K562 (cell line): ENCODE measurements around the gene SLC3A2. TPM values are rescaled to one million over a fixed set of nuclear protein-coding genes. Genes with fewer than 3 reads are reported as not detected.

Experiments used
- CBX1 ChIP-seq: sonication (generic); IDR thresholded peaks from 2 replicates; pipeline ENCODE4 v1.6.1; 2016; ENCODE audit warnings: antibody characterized with exemption, low read depth, mild to moderate bottlenecking
- JUNB ChIP-seq: fragments of 450-650 bp; formaldehyde crosslinking; conservative IDR thresholded peaks from 2 replicates; pipeline ENCODE4 v1.4.0; 2020; ENCODE audit warnings: mild to moderate bottlenecking
- MTA1 ChIP-seq: fragments of 450-650 bp; IDR thresholded peaks from 2 replicates; pipeline ENCODE4 v1.6.1; 2017; ENCODE audit warnings: borderline replicate concordance
- NCOA6 ChIP-seq: fragments of 450-650 bp; IDR thresholded peaks from 2 replicates; pipeline ENCODE4 v1.6.1; 2017; ENCODE audit warnings: mild to moderate bottlenecking
- NCOR1 ChIP-seq: fragments of 450-650 bp; IDR thresholded peaks from 2 replicates; pipeline ENCODE4 v1.6.1; 2016; ENCODE audit warnings: mild to moderate bottlenecking, moderate library complexity
- NRF1 ChIP-seq, 2 experiments: fragments of 450-650 bp; IDR thresholded peaks in 1 of 2; conservative IDR thresholded peaks in 1 of 2; 2 replicates each; pipeline ENCODE4 v1.6.1; 2014; ENCODE audit warnings: mild to moderate bottlenecking in 2 of 2
- SETDB1 ChIP-seq: IDR thresholded peaks from one replicate; pipeline ENCODE4 v1.6.1; 2012; ENCODE audit warnings: low read length, control low read depth, inconsistent platforms
- ZFP91 ChIP-seq: sonication (generic); formaldehyde crosslinking; IDR thresholded peaks from 2 replicates; pipeline ENCODE4 v1.8.0; 2022; ENCODE audit warnings: mild to moderate bottlenecking, missing genetic modification reagents
- polyA plus RNA-seq, 8 experiments: library from polyadenylated mRNA; depleted of rRNA in 4 of 8; stranded (reverse) in 5 of 8; unstranded in 3 of 8; fragments of >200 nt; fragmentation: Nextera tagmentation in 2 of 8; fragmentation: Illumina TruSeq in 1 of 8; extraction: Ambion mirVana in 2 of 8; extraction: Trizol in 1 of 8; gene quantifications; 2 replicates each; pipeline versions ENCODE4 v1.2.1 to v1.2.3, GENCODE V29; 2011 to 2014; ENCODE audit warnings: inconsistent platforms in 1 of 8, missing spikeins in 1 of 8
- total RNA-seq, 7 experiments: library from RNA; depleted of rRNA in 6 of 7; stranded (reverse); fragments of >200 nt in 6 of 7; fragmentation: Illumina TruSeq in 2 of 7; extraction: Trizol in 2 of 7; gene quantifications; 2 replicates each; pipeline versions ENCODE4 v1.2.1 to v1.2.3, GENCODE V29; 2011 to 2021; ENCODE audit warnings: low replicate concordance in 1 of 7
- TF ChIP-seq, protein P1 (sequence below): fragments of 450-650 bp; IDR thresholded peaks from 2 replicates; pipeline ENCODE4 v1.6.1; 2016; ENCODE audit warnings: mild to moderate bottlenecking, moderate library complexity
- TF ChIP-seq, protein P2 (sequence below): IDR thresholded peaks from 2 replicates; pipeline ENCODE4 v1.6.1; 2012; ENCODE audit warnings: low read depth, low read length, improper control_type of control experiment, borderline replicate concordance

SLC3A2 gene
- total and polyA plus RNA-seq, 9 of the 15 experiments (the other 6 are each of a cell fraction or from before 2014, with no cell fraction given), result 20.0 to 296 (median 214) TPM

GRCh38 chr11:62880803-62881578 lies at the start of gene SLC3A2 (continued):
- TF ChIP-seq, protein P1, sequence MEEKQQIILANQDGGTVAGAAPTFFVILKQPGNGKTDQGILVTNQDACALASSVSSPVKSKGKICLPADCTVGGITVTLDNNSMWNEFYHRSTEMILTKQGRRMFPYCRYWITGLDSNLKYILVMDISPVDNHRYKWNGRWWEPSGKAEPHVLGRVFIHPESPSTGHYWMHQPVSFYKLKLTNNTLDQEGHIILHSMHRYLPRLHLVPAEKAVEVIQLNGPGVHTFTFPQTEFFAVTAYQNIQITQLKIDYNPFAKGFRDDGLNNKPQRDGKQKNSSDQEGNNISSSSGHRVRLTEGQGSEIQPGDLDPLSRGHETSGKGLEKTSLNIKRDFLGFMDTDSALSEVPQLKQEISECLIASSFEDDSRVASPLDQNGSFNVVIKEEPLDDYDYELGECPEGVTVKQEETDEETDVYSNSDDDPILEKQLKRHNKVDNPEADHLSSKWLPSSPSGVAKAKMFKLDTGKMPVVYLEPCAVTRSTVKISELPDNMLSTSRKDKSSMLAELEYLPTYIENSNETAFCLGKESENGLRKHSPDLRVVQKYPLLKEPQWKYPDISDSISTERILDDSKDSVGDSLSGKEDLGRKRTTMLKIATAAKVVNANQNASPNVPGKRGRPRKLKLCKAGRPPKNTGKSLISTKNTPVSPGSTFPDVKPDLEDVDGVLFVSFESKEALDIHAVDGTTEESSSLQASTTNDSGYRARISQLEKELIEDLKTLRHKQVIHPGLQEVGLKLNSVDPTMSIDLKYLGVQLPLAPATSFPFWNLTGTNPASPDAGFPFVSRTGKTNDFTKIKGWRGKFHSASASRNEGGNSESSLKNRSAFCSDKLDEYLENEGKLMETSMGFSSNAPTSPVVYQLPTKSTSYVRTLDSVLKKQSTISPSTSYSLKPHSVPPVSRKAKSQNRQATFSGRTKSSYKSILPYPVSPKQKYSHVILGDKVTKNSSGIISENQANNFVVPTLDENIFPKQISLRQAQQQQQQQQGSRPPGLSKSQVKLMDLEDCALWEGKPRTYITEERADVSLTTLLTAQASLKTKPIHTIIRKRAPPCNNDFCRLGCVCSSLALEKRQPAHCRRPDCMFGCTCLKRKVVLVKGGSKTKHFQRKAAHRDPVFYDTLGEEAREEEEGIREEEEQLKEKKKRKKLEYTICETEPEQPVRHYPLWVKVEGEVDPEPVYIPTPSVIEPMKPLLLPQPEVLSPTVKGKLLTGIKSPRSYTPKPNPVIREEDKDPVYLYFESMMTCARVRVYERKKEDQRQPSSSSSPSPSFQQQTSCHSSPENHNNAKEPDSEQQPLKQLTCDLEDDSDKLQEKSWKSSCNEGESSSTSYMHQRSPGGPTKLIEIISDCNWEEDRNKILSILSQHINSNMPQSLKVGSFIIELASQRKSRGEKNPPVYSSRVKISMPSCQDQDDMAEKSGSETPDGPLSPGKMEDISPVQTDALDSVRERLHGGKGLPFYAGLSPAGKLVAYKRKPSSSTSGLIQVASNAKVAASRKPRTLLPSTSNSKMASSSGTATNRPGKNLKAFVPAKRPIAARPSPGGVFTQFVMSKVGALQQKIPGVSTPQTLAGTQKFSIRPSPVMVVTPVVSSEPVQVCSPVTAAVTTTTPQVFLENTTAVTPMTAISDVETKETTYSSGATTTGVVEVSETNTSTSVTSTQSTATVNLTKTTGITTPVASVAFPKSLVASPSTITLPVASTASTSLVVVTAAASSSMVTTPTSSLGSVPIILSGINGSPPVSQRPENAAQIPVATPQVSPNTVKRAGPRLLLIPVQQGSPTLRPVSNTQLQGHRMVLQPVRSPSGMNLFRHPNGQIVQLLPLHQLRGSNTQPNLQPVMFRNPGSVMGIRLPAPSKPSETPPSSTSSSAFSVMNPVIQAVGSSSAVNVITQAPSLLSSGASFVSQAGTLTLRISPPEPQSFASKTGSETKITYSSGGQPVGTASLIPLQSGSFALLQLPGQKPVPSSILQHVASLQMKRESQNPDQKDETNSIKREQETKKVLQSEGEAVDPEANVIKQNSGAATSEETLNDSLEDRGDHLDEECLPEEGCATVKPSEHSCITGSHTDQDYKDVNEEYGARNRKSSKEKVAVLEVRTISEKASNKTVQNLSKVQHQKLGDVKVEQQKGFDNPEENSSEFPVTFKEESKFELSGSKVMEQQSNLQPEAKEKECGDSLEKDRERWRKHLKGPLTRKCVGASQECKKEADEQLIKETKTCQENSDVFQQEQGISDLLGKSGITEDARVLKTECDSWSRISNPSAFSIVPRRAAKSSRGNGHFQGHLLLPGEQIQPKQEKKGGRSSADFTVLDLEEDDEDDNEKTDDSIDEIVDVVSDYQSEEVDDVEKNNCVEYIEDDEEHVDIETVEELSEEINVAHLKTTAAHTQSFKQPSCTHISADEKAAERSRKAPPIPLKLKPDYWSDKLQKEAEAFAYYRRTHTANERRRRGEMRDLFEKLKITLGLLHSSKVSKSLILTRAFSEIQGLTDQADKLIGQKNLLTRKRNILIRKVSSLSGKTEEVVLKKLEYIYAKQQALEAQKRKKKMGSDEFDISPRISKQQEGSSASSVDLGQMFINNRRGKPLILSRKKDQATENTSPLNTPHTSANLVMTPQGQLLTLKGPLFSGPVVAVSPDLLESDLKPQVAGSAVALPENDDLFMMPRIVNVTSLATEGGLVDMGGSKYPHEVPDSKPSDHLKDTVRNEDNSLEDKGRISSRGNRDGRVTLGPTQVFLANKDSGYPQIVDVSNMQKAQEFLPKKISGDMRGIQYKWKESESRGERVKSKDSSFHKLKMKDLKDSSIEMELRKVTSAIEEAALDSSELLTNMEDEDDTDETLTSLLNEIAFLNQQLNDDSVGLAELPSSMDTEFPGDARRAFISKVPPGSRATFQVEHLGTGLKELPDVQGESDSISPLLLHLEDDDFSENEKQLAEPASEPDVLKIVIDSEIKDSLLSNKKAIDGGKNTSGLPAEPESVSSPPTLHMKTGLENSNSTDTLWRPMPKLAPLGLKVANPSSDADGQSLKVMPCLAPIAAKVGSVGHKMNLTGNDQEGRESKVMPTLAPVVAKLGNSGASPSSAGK, result peak; percentile 81
- TF ChIP-seq MTA1, result no peak
- peak; percentile 16; the same call in 1 of the 2 replicates for TF ChIP-seq ZFP91 (CRISPR knock-in tag)
- TF ChIP-seq SETDB1, result no peak
- TF ChIP-seq CBX1, result peak; percentile 76; the same call in 1 of the 2 replicates
- TF ChIP-seq NRF1 (conservative IDR thresholded peaks at IDR 0.05 in 1 of 2, IDR thresholded peaks at IDR 0.05 in 1 of 2), result peak; percentile 67 to 71
- no peak for TF ChIP-seq NCOA6
- peak; percentile 51; the same call in 1 of the 2 replicates for TF ChIP-seq JUNB
- TF ChIP-seq, protein P2, sequence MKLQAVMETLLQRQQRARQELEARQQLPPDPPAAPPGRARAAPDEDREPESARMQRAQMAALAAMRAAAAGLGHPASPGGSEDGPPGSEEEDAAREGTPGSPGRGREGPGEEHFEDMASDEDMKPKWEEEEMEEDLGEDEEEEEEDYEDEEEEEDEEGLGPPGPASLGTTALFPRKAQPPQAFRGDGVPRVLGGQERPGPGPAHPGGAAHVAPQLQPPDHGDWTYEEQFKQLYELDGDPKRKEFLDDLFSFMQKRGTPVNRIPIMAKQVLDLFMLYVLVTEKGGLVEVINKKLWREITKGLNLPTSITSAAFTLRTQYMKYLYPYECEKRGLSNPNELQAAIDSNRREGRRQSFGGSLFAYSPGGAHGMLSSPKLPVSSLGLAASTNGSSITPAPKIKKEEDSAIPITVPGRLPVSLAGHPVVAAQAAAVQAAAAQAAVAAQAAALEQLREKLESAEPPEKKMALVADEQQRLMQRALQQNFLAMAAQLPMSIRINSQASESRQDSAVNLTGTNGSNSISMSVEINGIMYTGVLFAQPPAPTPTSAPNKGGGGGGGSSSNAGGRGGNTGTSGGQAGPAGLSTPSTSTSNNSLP, result no peak
- TF ChIP-seq NCOR1, result peak; percentile 22; the same call in 1 of the 2 replicates
